Raji (cell line): Measurements from ENCODE around the gene PAEP.

ENCODE experiments used
- POLR2A ChIP-seq: IDR thresholded peaks from 2 replicates; pipeline ENCODE4 v1.6.1; 2011; ENCODE audit warnings: low read depth, low read length, control low read depth; ENCODE audit not compliant: insufficient read depth

The PAEP gene

GRCh38 chr9:135566552-135566951, 5.0 kb downstream of the PAEP start:
- no peak for TF ChIP-seq POLR2A

DNA sequence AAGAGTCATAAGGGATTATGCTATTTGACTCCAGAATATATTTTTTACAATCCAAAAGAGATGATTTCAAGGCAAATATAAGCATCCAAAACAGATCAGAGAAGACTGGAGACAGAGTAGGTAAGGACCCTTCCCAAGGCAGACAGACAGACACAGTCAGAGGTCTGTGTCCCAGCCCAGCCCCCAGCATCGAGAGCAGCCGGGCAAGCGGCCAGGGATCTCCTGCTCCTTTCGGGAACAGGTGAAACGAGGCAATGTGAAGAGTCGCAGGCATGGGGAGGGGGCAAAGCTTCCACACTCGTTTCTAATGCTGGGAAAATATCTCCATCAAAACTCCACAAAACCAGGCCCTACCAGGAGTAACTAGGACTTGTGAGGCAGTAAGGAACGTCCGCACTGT, 5.8 kb downstream of the PAEP start:
- TF ChIP-seq POLR2A: no peak

DNA sequence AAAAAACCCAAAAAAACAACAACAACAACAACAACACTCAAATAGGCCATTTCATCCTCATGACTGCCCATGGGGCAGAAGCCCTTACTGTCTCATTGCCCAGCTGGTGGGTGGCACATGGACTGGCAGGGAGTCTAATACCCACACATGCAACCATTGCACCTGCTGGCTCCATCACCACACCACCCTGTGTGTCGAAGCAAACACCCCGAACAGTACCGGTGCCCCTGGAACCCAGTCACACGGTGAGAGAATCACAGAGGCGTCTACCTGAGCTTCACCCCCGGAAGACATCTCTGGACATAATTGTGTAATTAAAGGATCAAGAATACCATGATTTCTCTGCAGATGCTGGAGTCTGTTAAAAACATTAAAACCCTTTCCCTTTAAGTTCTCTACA, 6.5 kb downstream of the PAEP start:
- TF ChIP-seq POLR2A: no peak

GRCh38 chr9:135570456-135570855, 8.9 kb downstream of the PAEP start:
- no peak for TF ChIP-seq POLR2A

DNA sequence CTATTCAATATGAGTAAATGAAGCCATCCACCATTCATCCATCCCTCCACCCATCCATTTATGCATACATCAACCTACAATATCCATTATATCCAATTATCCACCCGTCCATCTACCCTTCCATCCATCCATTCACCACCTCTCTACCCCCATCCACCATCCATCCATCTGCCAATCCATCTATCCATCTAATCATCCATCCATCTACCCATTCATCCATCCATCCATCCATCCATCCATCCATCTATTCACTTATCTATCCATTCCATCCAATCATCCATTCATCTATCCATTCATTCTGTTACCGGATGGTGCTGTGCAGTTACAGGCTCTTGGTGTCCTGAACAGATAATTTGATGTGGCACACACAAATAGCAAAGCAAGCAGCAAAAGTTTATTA, 10.7 kb downstream of the PAEP start:
- TF ChIP-seq POLR2A: no peak

- no peak for TF ChIP-seq POLR2A
Measured at GRCh38 chr9:135573124-135573523, 11.6 kb downstream of the PAEP start.

- no peak for TF ChIP-seq POLR2A
Measured at GRCh38 chr9:135574331-135574730, 12.8 kb downstream of the PAEP start.

GRCh38 chr9:135574943-135575342, 13.4 kb downstream of the PAEP start:
- TF ChIP-seq POLR2A: no peak

- no peak for TF ChIP-seq POLR2A
Measured at GRCh38 chr9:135575995-135576631, 14.6 kb downstream of the PAEP start.

- TF ChIP-seq POLR2A: no peak
Measured at GRCh38 chr9:135577256-135577655, 15.7 kb downstream of the PAEP start.

DNA sequence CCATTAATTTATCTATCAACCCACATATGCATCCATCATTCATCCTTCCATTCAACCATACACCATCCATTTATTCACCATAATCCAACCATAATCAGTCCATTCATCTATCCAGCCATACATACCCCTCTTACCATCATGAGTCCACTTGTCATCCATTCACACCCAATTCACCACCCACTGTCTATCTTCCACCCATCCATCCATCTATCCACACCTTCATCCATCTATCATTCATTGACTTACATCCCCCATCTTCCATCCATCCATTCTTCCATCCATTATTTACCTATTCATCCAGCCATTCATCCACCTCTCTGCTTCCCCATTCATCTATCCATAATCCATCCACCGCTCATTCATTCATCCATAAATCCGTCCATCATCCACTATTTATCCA, 17.8 kb downstream of the PAEP start:
- no peak for TF ChIP-seq POLR2A

GRCh38 chr9:135579889-135580660, 18.5 kb downstream of the PAEP start:
- TF ChIP-seq POLR2A: no peak

DNA sequence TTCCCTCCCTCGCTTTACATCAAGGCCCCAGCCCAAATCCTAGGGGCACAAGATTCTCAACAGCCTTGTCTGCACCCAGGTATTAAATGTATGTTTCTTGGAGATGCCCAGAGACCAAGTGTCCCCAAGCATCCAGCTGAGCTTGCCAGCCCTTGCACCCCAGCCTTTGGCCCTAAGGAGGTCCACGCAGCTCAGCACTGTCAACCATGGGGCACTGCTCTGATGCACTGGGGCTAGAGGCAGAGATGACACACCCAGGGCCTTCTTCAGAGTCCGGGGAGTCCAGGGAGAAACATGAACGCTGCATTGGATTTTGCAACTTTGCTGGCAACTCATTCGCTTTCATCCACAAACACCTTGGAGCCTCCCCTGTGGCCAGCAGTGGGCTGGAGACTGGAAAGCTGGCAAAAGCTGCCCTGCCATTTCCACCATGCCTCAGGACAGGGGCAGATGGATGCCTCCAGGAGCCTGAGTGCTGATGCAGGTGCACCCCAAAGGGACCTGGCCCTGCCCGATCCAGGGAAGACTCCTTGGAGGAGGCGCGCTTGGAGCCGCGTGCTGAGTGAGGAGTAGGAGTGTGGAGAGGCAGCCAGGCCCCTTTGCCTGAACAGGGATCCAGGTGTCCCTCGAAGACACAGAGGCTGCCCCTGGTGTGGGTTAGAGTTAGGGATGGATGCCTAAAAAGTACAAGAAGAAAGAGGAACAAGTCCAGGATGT, 19.3 kb downstream of the PAEP start:
- no peak for TF ChIP-seq POLR2A

DNA sequence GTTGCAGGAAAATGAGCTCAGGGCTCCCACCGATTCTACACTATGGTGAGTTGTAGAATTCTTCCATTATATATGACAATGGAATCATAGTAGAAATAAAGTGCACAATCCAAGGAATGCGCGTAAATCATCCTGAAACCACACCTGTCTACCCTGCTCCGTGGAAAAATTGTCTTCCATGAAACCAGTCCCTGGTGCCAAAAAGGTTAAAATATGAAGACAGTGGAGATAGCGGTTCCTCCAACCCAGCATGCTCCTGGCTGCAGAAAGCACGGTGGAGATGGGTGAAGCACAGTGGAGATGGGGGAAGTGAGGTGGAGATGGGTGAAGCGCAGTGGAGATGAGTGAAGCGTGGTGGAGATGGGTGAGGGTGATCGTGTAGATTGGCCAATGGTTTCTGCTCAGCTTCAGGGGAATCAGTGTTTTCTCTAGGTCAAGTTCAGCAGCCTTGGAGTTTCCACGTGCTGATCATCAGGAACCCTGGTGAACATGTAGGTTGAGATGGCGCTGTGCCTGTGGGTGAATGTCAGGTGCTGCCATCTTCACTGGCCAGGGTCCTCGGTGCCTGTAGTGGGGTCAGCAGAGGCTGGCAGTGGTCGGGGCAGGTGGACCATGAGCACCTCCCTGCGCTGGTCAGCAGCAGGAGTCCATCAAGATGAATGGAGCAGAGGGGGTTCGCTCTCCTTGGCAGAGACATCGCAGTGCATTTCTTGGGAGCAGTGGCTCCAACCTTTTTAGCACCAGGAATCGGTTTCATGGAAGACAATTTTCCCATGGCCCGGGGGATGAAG, 20.3 kb downstream of the PAEP start:
- TF ChIP-seq POLR2A: no peak

DNA sequence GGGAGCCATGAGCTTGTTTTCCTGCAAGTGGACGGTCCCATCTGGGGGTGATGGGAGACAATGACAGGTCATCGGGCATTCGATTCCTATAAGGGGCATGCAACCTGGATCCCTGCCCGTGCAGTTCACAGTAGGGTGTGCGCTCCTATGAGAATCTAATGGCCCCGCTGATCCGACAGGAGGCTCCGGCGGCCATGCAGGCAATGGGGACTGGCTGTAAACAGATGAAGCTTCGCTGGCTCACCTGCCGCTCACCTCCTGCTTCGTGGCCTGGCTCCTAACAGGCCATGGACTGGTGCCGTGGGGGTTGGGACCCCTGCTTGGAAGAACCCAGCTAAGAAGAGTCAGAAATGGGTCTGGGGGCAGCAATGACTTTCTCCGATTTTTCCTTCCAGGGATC, 21.0 kb downstream of the PAEP start:
- no peak for TF ChIP-seq POLR2A
